Neural progenitor cell (in vitro differentiated cells): ENCODE measurements around the gene KRTAP10-3.

Experiments used
- EZH2 ChIP-seq: fragments of 200-600 bp; sonication (generic); IDR thresholded peaks from 2 replicates; pipeline ENCODE4 v1.6.1; 2017; ENCODE audit warnings: antibody characterized with exemption, mild to moderate bottlenecking, moderate library complexity
- TF ChIP-seq, protein P1 (sequence below): fragments of 200-600 bp; sonication (generic); IDR thresholded peaks from 2 replicates; pipeline ENCODE4 v1.5.1; 2017; ENCODE audit warnings: antibody characterized with exemption, mild to moderate bottlenecking

DNA sequence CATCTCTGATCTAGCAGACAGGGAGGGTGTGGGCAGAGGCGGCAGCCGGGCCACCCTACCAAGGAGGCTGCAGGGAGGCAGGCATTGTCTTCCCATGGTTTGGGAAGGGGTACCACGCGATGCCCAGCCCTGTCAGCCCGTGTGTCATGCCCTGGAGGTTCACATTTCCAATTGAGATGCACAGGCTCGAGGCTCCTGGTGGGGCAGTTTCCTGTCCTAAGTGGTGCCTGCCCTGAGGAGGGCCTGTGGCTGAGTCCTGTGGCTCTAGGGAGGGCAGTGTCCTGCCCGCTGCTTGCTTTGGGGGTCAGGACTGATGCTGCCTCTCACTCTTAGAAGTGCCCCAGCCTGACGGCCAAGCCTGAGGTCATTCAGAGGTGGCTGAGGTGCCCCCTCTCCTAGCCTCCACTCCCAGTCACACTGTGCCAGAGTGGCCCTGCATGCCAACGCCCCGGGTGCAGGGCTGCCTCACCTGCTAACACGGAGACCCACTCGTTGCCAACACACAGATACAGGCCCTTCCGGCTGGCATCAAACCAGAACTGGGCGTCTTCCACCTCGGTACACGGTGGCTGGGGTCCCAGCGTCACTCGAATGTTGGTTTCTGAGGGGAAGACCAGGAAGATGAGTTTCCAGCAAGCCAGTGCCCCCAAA lies 30.5 kb downstream of the KRTAP10-3 start:
- TF ChIP-seq, protein P1, sequence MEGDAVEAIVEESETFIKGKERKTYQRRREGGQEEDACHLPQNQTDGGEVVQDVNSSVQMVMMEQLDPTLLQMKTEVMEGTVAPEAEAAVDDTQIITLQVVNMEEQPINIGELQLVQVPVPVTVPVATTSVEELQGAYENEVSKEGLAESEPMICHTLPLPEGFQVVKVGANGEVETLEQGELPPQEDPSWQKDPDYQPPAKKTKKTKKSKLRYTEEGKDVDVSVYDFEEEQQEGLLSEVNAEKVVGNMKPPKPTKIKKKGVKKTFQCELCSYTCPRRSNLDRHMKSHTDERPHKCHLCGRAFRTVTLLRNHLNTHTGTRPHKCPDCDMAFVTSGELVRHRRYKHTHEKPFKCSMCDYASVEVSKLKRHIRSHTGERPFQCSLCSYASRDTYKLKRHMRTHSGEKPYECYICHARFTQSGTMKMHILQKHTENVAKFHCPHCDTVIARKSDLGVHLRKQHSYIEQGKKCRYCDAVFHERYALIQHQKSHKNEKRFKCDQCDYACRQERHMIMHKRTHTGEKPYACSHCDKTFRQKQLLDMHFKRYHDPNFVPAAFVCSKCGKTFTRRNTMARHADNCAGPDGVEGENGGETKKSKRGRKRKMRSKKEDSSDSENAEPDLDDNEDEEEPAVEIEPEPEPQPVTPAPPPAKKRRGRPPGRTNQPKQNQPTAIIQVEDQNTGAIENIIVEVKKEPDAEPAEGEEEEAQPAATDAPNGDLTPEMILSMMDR: no peak
- TF ChIP-seq EZH2: no peak
